GM18873 (cell line): ENCODE measurements around the gene MTUS2.
"Not testable (repeated sequence)": the region's sequence is repeated elsewhere in the genome, so short reads cannot be mapped to it uniquely, and the experiment has no call there.

Source experiments
- ATAC-seq: cut with Tn5 transposase; IDR thresholded peaks from one replicate; pipeline ENCODE4 v1.9.1; 2021; ENCODE audit warnings: mild to moderate bottlenecking, moderate library complexity, moderate number of reproducible peaks; ENCODE audit not compliant: unreplicated experiment, low FRiP score

Gene MTUS2

DNA sequence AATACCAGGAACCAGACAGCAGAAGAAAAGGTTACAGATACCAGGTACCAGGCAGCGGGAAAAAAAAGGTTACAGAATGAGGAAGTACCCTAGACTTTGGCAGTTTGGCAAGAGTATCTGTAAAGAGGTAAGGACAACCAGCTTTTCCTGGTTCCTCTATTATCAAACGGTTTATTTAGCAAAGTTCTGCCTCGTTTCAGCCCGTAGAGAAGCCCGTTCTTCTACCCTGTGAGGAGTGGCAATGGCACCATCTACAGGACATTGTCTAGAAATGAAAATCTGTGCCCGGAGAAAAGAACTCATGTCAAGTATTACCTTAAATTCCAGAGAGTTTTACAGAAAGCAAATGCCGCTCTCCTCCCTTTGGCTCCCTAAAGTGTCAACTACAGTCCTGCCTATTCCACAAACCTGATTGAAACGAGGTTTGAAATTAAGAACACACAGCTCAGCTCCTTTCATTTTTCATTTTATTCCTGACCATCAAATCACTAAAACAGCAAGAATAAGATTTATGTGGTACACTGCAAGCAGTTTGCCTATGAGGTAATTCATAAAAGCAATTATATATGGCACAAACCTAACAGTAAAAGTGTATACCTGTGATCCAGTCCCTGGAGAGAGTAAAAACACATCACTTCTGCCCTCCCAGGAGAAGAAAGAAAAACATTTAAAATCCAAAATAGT lies 549.1 kb downstream of the MTUS2 start:
- no peak for ATAC-seq

DNA sequence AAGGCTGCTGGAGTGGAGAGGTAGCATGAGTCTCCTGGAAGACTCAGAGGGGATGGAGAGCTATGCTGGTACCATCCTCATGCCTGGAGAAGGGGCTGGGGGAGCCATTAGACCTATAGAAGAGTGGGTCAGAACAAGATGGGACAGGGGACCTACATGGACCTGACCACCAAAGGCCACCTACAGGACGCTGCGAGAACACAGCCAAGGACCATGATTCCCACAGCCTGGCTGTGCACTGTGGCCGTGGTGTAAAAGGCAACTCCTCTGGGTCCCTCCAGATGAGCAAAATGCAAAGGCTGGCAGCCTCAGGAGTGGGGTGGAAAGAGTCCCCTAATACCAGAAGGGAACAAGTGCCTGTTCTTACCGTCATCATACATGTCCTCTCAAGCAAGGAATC lies 559.1 kb downstream of the MTUS2 start:
- ATAC-seq: no peak

DNA sequence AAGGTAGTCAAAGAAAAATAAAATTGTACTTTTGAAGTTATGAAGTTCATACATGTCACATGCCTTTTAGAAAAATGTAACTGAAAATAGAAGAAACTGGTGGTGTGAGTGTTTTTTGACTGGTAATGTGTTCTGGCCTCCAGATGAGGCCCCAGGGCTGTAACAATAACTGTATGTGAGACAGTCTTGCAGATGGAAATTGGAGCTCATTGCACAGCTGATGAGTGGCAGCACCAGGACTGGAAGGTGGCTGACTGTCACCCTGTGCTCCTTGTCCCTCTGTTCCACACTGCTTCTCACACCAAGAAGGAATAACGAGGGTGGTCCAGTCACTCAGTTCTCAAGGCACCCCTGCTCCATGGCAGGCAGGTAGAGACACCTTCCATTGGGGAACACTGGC lies 559.7 kb downstream of the MTUS2 start:
- no peak for ATAC-seq

DNA sequence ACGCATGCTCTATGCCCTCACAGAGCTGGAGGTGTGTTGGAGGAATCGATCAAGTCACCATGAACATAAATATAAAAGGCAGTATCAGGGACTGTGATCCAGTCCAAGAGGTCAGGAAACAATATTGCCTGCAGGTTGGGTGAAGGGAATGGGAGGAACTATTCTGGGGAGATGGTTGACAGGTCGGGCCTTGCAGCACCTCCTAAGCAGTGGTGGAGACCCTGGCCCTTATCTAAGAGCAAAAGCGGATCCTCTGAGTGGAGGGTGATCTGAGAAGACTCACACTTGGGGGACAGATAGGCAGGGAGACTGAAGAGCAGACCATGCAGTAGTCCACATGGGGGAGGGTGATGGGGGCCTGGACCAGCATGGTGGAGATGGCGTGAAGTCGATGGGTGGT lies 561.9 kb downstream of the MTUS2 start:
- no peak for ATAC-seq

DNA sequence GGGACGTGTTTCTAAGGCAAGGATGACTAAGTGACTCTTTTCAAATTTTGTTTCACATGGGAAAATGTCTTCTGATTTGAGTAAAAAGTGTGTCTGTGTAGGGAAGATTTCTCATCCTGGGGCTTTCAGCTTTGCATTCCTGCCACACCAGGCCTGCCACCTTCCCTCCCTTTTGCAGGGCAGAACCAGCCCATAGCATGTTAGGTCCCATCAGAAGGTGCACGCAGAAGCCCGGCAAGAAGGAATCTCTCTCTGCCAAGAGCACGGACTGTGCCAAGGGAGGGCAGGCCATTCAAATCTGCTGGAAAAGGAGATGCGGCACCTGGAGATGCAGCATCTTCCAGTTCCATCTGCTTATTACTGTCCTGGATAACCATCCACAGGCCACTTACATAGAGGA lies 563.3 kb downstream of the MTUS2 start:
- ATAC-seq: no peak

DNA sequence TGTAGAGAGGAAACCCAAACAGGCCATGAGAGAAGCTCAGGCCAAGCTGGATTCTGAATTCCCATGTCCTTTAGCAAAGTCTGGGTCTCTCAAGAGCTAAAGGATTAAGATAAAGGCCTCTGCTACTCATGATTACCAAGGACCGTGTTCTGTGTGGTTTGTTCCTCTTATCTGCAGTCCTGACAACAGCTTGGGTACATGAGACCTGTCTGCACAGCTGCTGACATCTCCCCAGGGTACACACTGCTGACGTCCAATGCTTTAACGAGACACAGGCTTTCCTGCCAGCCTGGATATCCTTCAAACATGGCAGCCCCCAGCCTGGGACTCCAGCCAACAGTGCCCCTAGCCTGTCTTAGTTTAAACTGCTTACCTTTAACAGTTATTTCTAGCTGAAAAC lies 564.3 kb downstream of the MTUS2 start:
- no peak for ATAC-seq

DNA sequence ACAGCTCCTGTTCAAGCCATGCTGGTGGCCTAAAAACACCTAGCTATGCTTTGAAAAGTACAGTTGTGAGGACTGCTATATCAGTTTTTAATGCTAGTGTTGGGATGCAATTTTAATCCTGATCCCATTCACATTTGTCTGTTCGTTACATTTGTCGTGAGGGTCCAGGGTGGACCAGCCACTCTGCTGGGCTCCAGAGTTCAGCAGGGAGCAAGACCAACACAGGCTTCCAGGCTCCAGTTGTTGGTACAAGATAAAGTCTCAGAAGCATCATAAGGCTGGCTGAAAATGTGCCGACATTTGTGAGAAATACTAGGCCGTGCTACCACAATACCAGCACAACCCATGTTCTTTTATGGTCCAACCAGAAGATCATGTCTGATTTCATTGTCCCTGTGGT lies 564.7 kb downstream of the MTUS2 start:
- ATAC-seq: no peak

DNA sequence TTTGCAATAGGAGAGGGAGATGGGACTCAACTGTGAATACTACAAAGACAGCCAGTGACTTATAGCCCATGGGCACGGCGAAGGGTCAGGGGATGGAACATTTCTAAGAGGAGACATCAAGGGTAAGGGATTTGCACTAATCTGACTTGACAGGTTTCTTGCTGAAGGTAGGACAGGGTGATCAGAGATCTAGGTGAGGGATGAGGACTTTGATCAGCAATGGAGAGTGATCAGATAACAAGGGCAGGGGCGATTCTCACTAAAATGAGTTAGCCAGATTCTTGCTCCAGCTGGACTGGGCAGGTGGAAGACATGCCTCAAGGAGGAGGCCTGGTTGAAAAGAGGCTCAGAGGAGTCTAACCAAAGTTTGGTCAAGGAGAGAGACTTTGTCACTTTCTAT lies 566.1 kb downstream of the MTUS2 start:
- ATAC-seq: no peak

DNA sequence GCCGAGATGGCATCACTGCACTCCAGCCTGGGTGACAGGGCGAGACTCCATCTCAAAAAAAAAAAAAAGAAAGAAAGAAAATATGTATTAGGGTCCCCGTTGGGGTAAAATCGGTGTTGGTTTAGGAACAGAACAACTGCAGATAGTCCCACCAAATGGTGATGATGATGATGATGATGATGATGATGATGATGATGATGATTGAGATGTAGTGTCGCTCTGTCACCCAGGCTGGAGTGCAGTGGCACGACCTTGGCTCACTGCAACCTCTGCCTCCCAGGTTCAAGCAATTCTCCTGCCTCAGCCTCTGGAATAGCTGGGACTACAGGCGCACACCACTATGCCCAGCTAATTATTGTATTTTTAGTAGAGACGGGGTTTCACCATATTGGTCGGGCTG lies 570.5 kb downstream of the MTUS2 start:
- ATAC-seq: not testable (repeated sequence)

DNA sequence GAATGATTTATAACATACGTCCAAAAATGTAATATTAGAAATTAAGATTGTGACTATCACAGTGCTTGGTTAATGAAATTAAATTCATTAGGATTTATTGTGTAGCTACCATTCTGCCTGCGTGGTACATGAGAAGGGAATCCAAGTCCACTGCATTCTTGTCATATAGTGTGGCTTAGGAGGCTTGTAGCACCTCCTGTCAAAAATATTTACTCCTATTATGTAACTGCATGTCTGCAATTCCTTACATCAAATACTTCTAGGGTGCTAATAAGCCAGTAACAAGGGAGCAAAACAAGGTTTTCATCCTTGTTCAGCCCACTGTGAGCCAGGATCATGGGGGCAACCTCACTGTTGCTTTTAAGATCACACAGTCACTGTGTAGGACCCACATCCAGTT lies 576.3 kb downstream of the MTUS2 start:
- no peak for ATAC-seq

DNA sequence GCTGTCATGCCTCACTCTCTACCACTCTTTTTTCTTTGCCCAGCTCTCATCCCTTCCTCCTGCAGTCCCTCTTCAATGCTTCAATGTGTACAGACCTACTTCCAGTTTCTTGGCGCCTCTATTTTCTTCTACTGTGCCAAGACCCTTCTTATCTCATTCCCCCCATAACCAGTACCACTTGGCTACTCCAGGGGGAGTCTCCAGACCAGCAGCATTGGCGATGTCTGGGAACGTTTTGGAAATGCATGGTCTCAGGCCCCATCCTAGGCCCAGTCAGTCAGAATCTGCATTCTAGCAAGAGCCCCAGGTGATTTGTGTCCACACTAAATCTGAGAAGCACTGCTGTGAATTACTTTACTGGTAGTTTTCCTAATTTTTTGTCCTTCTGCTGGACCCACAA lies 577.1 kb downstream of the MTUS2 start:
- no peak for ATAC-seq

DNA sequence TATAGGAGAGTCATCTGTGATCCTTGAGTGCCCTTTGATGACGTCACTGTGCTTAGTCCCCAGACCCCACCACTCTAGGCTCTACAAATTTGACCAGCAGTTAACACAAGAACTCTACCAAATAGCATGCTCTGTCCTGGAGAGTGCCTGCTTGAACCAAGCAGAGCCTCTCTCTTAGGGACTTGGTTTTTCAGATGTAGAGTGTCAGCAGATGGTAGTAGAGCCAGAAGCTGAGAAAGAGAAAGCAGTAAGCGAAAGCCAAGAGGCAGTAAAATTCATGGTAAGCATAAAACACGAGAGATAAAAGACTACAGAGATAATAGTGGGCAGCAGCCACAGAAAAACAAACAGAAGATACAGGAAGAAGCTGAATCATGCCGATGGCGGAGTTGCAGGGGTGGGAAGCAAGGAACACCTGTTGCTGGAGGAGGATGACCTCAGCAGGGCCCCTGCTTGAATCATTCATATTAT lies 582.1 kb downstream of the MTUS2 start:
- ATAC-seq: no peak

DNA sequence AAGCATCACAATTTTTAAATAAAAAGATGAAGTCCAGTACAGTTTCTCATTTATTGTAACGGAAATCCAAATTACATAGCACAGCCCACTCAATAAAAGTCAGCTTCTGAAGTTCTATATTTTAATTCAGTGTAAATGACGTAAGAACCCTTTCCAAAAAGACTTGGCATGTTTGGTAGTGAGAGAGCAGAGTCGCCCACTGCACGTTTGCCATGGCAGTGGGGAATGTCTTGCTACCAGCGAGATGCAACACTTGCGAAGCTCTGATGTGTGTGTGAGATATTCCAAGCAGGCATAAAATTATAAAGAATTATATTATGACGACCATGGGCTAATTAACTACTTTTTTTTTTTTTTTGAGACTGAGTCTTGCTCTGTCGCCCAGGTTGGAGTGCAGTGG lies 585.3 kb downstream of the MTUS2 start:
- no peak for ATAC-seq

DNA sequence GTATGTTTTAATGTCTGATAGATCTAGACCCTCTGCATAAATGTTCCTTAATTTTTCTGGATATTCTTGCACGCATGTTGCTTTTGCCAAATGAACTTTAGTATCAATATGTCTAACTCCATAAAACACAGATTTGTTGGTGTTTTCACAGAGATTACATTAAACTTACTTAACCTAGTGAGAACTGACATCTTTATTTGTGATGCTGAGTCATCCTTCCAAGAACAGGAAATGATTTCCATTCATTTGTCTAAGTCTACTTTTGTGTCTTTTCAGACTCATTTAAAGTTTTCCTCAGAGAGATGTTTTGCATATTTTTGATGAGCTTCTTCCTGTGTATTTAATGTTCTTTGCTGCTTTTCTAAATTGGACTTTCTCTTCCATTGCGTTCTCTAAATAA lies 591.3 kb downstream of the MTUS2 start:
- ATAC-seq: no peak

DNA sequence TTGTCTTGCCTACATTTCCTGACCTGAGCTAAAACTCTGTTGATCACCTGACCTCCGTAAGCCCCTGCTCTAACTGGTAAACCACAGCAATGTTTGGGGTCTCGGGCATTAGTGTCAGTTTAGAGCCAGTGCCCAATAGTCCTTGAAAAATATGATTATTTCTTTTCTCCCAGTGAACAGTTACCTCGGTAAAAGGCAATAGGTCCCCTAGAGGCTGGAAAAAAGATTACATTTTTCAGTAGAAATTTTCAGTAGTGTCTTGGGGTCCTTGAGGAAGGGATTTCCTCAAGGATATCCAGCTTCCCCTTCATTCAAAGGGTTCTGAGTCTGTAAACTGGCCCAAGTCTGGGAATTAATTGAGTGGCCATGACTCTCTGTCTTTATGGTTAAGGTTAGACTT lies 597.9 kb downstream of the MTUS2 start:
- no peak for ATAC-seq

DNA sequence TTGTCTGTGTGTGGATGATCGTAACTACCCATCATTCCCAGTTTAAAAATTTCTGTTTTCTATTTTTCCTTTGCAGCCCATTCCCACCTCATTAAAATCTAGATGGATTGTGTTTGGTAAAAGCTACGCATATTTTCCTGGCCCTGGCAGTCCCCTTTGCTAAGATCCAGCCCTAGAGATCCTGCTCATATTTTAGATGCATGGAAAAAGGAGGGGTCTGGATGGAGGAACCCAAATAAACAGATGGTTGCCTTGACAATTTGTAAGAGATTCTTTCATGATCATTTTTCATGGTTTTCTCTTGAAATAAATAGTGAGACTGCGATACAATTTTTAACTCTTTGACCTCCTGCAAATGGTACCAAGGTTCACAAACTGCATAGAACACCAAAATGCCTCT lies 601.0 kb downstream of the MTUS2 start:
- no peak for ATAC-seq

DNA sequence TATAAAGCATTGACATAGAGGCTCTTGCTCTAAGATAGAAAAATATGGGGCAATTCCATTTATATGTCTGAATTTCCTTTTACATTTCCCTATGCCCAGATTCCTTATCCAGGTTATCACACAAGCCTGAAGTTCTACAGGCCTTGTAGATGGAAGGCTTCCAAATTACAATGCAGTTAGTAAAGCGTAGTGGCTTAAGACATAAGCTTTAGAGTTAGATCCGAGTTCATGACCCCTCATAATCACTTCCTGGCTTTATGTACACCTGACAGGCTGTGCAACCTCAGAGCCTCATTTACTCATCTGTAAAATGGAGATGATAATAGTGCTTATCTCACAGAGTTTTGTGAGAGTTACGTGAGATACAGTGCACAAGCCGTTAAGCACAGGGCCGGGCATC lies 601.9 kb downstream of the MTUS2 start:
- no peak for ATAC-seq

DNA sequence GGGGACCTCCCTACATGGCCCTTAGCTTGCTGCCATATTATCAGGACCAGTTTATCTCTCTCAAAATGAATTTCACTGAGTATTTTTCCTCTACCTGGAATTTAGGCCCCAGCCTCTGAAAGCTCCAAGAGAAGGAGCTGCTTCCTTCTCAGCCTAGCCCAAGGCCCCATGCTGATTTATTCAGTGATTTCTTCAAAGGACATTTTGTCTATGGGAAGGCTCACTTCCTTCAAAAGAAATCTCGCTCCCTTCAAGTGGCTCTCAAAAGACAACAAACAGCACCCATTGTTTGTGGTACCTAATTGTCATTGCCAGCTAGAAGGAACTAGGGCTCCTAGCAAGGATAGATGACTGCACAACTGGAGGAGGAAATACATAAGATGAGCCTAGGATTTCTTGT lies 602.9 kb downstream of the MTUS2 start:
- ATAC-seq: no peak

DNA sequence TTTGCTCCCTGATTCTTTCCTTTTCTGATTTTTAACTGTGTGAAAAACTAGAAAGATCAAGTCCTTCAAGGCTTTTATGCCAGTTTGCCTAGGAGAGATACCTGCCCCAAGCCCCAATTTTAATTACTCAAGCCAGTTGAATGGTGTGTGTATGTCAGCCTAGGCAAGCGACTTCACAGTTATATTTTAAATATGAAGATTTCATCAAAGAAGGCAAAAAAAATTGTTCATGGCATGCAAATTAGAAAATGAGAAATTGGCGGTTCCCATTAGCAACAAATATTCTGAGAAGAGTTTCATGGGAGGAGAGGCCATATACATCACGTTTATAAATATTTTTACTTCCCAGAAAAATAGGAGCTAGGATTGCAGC lies 607.8 kb downstream of the MTUS2 start:
- no peak for ATAC-seq

DNA sequence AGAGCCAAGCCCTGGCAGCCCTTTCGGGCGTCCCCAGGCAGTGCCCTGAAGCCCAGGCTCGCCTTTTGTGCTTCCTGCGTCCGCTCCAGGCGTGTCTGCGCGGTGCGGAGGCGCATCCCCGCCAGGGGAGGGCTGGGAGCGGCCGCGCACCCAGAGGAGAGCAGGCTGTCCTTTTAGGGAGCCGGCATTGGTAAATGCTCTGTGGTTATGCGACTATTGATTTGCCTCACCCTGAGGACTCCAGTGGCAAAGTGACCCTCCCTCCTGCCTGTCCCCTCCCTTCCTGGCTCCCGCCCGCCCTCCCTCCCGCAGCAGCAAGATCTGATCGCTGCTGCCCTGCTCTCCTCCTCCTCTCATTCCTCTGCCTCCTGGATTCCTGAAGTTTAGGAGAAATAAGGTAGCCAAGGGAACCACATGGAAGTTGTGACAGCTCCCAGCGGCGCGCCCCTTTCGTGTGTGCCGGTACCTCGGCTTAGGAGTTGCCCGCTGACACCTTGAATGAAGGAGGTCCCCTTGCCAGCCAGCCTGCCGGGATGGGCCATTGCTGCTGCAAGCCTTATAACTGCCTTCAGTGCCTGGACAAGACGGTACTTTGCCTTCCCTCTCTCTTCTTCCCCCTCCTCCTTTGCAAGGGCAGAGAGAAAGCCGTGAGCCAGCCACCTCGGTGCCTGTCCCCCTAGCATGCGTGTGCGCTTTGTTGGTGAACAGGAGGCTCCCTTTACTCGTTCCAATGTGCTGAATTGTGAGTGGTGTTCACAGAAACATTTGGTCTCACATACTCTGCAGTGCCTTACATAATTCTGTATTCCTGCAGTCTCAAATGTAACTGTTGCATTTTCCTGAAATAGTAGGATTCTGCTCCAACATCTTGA lies 608.4 kb downstream of the MTUS2 start:
- no peak for ATAC-seq

DNA sequence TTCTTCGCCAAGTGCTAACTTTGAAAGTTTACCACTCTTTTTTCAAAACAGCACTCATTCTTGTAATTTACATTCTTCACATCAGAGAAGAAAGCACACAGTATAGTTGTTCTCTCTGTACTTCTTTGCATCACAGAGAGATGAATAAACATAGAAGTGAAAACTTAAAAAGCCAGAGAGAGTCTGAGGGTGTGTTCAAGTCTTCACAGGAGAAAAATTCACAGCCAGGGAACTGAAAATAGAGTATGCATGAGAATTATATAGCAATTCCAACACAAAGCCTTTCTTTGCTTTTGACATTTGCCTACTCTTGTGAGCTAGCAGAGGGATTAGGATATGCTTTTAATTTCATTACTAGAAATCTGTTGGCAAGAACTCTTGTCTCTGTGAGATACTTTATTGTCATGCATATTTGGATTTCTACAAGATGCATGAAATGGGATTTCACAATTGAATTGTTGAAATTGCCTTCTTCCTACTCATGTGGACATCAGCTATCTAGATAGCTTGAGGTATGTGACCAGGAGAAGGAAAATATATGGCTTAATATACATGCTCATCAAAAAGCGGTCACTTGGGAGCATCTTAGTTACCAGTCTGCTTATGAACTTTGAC lies 609.3 kb downstream of the MTUS2 start:
- no peak for ATAC-seq
